Caco-2 (cell line): Measurements from ENCODE around the gene MAST4. TPM values are rescaled to one million over a fixed set of nuclear protein-coding genes. Genes with fewer than 3 reads are reported as not detected.

Experiments
- BruUV-seq: library from RNA; stranded (reverse); fragments of 400-500 nt; replicated peaks from 2 replicates; lab custom pipeline; 2021; lab: Mats Ljungman, UMichigan
- CTCF ChIA-PET: fragments of 300-600 bp; sonication (Branson Sonifier 250); formaldehyde crosslinking; loops from one replicate; lab custom pipeline; 2022; ENCODE audit warnings: antibody characterized with exemption; lab: Charles Lee
- POLR2A ChIA-PET: fragments of 300-600 bp; sonication (Branson Sonifier 250); formaldehyde crosslinking; loops from one replicate; lab custom pipeline; 2022; ENCODE audit warnings: antibody characterized with exemption; lab: Charles Lee
- DNase-seq, 2 experiments: peaks; one replicate each; pipeline versions ENCODE4 v3.0.0 to v3.0.0-alpha.2; 2020 to 2022
- H3K27me3 ChIP-seq: replicated peaks from 2 replicates; pipeline ENCODE4 v1.6.0; 2011; ENCODE audit warnings: low read length; ENCODE audit not compliant: control insufficient read depth, insufficient read depth
- H3K36me3 ChIP-seq: 2 replicates; pipeline ENCODE4 v1.5.1; 2011; ENCODE audit warnings: low read length; ENCODE audit not compliant: control insufficient read depth, insufficient read depth
- H3K4me1 ChIP-seq: fragments of 250-450 bp; sonication (Bioruptor Pico); 2 replicates; pipeline ENCODE4 v1.5.1; 2020; ENCODE audit warnings: mild to moderate bottlenecking
- H3K4me3 ChIP-seq: 2 replicates; pipeline ENCODE4 v1.5.1; 2011; ENCODE audit warnings: low read depth, mild to moderate bottlenecking, control low read depth, low read length
- H3K9me3 ChIP-seq: fragments of 250-450 bp; sonication (Bioruptor Pico); 2 replicates; pipeline ENCODE4 v1.5.1; 2020; ENCODE audit warnings: mild to moderate bottlenecking, moderate library complexity
- H3K27ac Mint-ChIP-seq: one replicate; pipeline ENCODE4 v1.8.0; 2022; ENCODE audit warnings: mixed read lengths; ENCODE audit not compliant: unreplicated experiment
- H3K27me3 Mint-ChIP-seq: one replicate; pipeline ENCODE4 v1.8.0; 2022; ENCODE audit warnings: mixed read lengths; ENCODE audit not compliant: insufficient read depth, unreplicated experiment
- H3K36me3 Mint-ChIP-seq: one replicate; pipeline ENCODE4 v1.8.0; 2022; ENCODE audit warnings: mild to moderate bottlenecking, mixed read lengths; ENCODE audit not compliant: insufficient read depth, unreplicated experiment
- H3K4me1 Mint-ChIP-seq: one replicate; pipeline ENCODE4 v1.8.0; 2022; ENCODE audit warnings: low read depth, mixed read lengths; ENCODE audit not compliant: unreplicated experiment
- H3K4me3 Mint-ChIP-seq: one replicate; pipeline ENCODE4 v1.8.0; 2022; ENCODE audit warnings: mild to moderate bottlenecking, moderate library complexity, mixed read lengths; ENCODE audit not compliant: unreplicated experiment
- H3K9me3 Mint-ChIP-seq: one replicate; pipeline ENCODE4 v1.8.0; 2022; ENCODE audit warnings: mixed read lengths; ENCODE audit not compliant: unreplicated experiment
- CTCF ChIP-seq, 2 experiments: fragments of 200-600 bp in 1 of 2; IDR thresholded peaks; 1 replicate in 1 of 2; 2 replicates in 1 of 2; pipeline versions ENCODE4 v1.5.1 to v1.8.0; 2011 to 2022; ENCODE audit warnings: antibody characterized with exemption in 1 of 2, control low read depth in 1 of 2, inconsistent platforms in 1 of 2, low read depth in 1 of 2, low read length in 1 of 2, mild to moderate bottlenecking in 1 of 2, moderate library complexity in 1 of 2; ENCODE audit not compliant: insufficient read depth in 1 of 2, severe bottlenecking in 1 of 2, unreplicated experiment in 1 of 2
- intact Hi-C: fragments of 100-400 bp; cut with micrococcal nuclease; formaldehyde crosslinking; loops from one replicate; pipeline ENCODE4 v1.10.0; 2022; ENCODE audit not compliant: unreplicated experiment
- total RNA-seq: library from RNA; stranded (reverse); gene quantifications from 2 replicates; pipeline ENCODE4 v1.2.3, GENCODE V29; 2022

Gene MAST4
- total RNA-seq, 1 experiment from 2014 or later, result 17.8 TPM

GRCh38 chr5:67115817-67116216 lies 519.6 kb downstream of the MAST4 start:
- H3K36me3 ChIP-seq, result no peaks in the 10 kb centered on the region
- no TSS peak for BruUV-seq

DNA sequence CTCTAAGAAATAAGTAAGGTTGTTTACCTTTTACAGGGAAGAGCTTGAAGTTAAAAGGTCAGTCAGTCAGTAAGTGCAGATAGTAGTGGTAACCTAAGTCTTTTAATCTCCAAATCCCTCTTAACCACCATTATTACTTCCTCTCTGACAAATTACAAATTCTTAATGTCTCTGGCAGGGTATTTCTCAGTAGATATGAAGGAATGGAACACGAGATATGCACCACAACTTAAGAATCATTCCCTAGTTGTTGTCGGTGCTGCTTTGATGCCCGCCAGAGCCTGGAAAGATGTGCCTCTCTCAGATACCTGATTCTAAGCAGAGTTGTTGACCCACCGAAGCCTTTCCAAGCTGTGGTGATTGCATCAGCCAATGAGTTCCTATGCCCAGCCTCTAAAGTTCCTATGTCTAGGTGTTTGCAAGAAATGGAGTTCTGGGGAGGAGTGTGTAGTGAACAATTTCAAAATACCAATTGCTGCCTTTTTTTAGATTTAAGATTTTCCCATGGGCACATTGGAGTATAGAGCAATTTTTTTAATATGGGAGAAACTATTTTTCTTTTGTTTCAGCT lies 521.9 kb downstream of the MAST4 start:
- intact Hi-C loops, result no loop called here
- H3K9me3 Mint-ChIP-seq, result no peaks in the 10 kb centered on the region
- Histone ChIP-seq H3K27me3 (no peaks in the 10 kb centered on the region), H3K4me3 (no peak overlapping the region), H3K4me1 (no peaks in the 10 kb centered on the region), H3K9me3 (no peaks in the 10 kb centered on the region), H3K36me3 (no peaks in the 10 kb centered on the region)
- no peak for TF ChIP-seq CTCF (IDR thresholded peaks at IDR 0.05; ENCODE audit: insufficient read depth in 1 of 2, low read depth in 1 of 2, low read length in 1 of 2, severe bottlenecking in 1 of 2, unreplicated experiment in 1 of 2)
- no peak overlapping the region for H3K4me3 Mint-ChIP-seq
- POLR2A ChIA-PET, result no interaction called here
- peaks cover 5% of the 10 kb centered on the region for H3K4me1 Mint-ChIP-seq
- peaks cover 40% of the 10 kb centered on the region for H3K36me3 Mint-ChIP-seq
- CTCF ChIA-PET, result no interaction called here
- no TSS peak for BruUV-seq
- H3K27me3 Mint-ChIP-seq, result no peaks in the 10 kb centered on the region
- H3K27ac Mint-ChIP-seq, result peak overlapping the region; percentile 42
- DNase-seq, result no peak

More at GRCh38 chr5:67115817-67116216, 519.6 kb downstream of the MAST4 start:
- peaks cover 6% of the 10 kb centered on the region; the same call in 1 of the 2 replicates for H3K4me1 ChIP-seq
- intact Hi-C loops, result no loop called here
- Mint-ChIP-seq H3K9me3 (no peaks in the 10 kb centered on the region), H3K27me3 (no peaks in the 10 kb centered on the region), H3K27ac (no peak overlapping the region), H3K36me3 (peaks cover 50% of the 10 kb centered on the region), H3K4me1 (peaks cover 17% of the 10 kb centered on the region), H3K4me3 (no peak overlapping the region)
- H3K4me3 ChIP-seq, result no peak overlapping the region
- POLR2A ChIA-PET, result no interaction called here
- CTCF ChIA-PET, result interaction anchor here (0.7 kb wide), 1 partner anchor 93 kb away, joined by 10 read pairs; no protein-coding TSS in a partner anchor
- TF ChIP-seq CTCF (IDR thresholded peaks at IDR 0.05; ENCODE audit: insufficient read depth in 1 of 2, low read depth in 1 of 2, low read length in 1 of 2, severe bottlenecking in 1 of 2, unreplicated experiment in 1 of 2), result no peak
- H3K27me3 ChIP-seq, result no peaks in the 10 kb centered on the region
- DNase-seq, result no peak
- no peaks in the 10 kb centered on the region for H3K9me3 ChIP-seq

DNA sequence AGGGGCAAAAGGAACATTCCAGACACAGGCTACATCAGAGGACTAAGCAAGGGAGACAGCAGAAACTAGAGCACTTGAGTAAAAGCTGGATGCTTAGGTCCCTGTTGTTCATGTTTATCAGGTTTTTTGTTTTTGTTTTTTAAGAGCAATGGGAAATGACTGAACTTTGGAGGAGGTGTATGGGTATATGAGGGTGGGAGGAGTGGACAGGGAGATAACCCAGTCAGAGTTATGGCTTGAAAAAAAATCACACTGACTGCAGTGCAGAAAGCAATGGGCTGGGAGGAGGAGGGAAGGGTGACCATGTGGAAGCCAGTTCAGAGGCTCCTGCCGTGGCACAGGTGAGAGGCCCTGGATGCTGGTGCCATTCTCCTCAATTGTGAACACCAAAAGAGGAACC lies 522.8 kb downstream of the MAST4 start:
- H3K4me3 Mint-ChIP-seq, result no peak overlapping the region
- POLR2A ChIA-PET, result no interaction called here
- intact Hi-C loops, result no loop called here
- H3K27ac Mint-ChIP-seq, result peak overlapping the region; percentile 42
- Histone ChIP-seq H3K4me3 (no peak overlapping the region), H3K27me3 (no peaks in the 10 kb centered on the region), H3K36me3 (no peaks in the 10 kb centered on the region), H3K4me1 (no peaks in the 10 kb centered on the region), H3K9me3 (no peaks in the 10 kb centered on the region)
- TF ChIP-seq CTCF (IDR thresholded peaks at IDR 0.05; ENCODE audit: insufficient read depth in 1 of 2, low read depth in 1 of 2, low read length in 1 of 2, severe bottlenecking in 1 of 2, unreplicated experiment in 1 of 2), result no peak
- no peaks in the 10 kb centered on the region for H3K9me3 Mint-ChIP-seq
- H3K4me1 Mint-ChIP-seq, result peaks cover 5% of the 10 kb centered on the region
- DNase-seq, result no peak
- CTCF ChIA-PET, result interaction anchor here (0.6 kb wide), 1 partner anchor 254 kb away, joined by 3 read pairs; no protein-coding TSS in a partner anchor
- no peaks in the 10 kb centered on the region for H3K27me3 Mint-ChIP-seq
- no TSS peak for BruUV-seq
- H3K36me3 Mint-ChIP-seq, result peaks cover 36% of the 10 kb centered on the region
